ENCODE results near the gene OR5K3. TPM values are rescaled to one million over a fixed set of nuclear protein-coding genes. Genes with fewer than 3 reads are reported as not detected.

The OR5K3 gene
- total and polyA plus RNA-seq, 2 of the 4 experiments (the other 2 are of a cell fraction) = not detected

DNA sequence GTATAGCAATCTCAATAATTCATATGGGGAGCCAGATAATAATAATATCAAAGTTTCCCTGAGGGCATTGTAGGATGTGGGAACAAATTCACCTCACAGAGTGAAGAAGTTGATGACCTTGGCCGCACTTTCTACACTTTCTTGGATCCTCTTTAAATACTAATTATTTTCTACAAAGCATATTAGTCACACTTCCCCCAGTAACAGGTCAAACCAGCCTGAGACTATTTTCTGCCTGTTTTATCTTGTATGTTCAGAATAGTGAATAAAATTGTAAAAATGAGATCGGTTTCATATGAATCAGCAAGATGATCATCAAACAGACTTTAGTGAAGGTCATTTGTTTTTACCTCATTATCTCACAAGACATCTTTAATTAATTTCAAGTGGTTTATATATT, 2.3 kb upstream of the OR5K3 start:
- Histone ChIP-seq H3K4me1 (ENCODE audit: control insufficient read depth, insufficient read depth, low read length) (no peaks in the 10 kb centered on the region), H3K18ac (ENCODE audit: low read depth, low read length) (no peak overlapping the region), H3K14ac (replicated peaks; ENCODE audit: low read depth, low read length) (no peak overlapping the region), H4K91ac (ENCODE audit: insufficient read depth, low read depth, low read length) (no peak overlapping the region), H3K9me3 (ENCODE audit: control insufficient read depth, insufficient read depth, low read length) (no peaks in the 10 kb centered on the region), H3K9ac (ENCODE audit: low read depth, low read length) (no peak overlapping the region), H4K8ac (ENCODE audit: low read depth in 2 of 2, low read length in 2 of 2) (no peak overlapping the region), H3K27ac (ENCODE audit: insufficient read depth, low read length) (no peak overlapping the region), H2AK9ac (replicated peaks; ENCODE audit: low read depth, low read length, poor library complexity) (no peak overlapping the region), H3K56ac (ENCODE audit: extremely low read depth, insufficient read depth, low read length) (no peak overlapping the region), H4K20me1 (ENCODE audit: insufficient read depth, low read length) (no peaks in the 10 kb centered on the region), H2BK15ac (ENCODE audit: low read depth, low read length) (no peak overlapping the region), H3K36me3 (ENCODE audit: control insufficient read depth, insufficient read depth, low read length) (no peaks in the 10 kb centered on the region), H3K4ac (ENCODE audit: low read depth, low read length) (no peak overlapping the region), H3K9me1 (ENCODE audit: insufficient read depth, low read length) (no peaks in the 10 kb centered on the region), H3K4me2 (ENCODE audit: low read depth, low read length) (no peak overlapping the region), H4K5ac (ENCODE audit: low read depth, low read length) (no peak overlapping the region), H2AFZ (replicated peaks; ENCODE audit: low read length, poor library complexity) (no peak overlapping the region), H2BK120ac (ENCODE audit: low read depth, low read length) (no peak overlapping the region), H3K79me1 (ENCODE audit: low read depth in 1 of 2, low read length in 2 of 2) (no peaks in the 10 kb centered on the region), H3K27me3 (ENCODE audit: control insufficient read depth, insufficient read depth, low read length) (no peaks in the 10 kb centered on the region; the same call in 1 of the 2 replicates), H2BK5ac (ENCODE audit: low read depth, low read length, poor library complexity, severe bottlenecking) (no peak overlapping the region), H3K23ac (ENCODE audit: low read depth, low read length) (no peak overlapping the region), H2BK20ac (ENCODE audit: low read depth, low read length) (no peak overlapping the region), H2AK5ac (ENCODE audit: low read depth, low read length) (no peak overlapping the region), H3K4me3 (ENCODE audit: insufficient read depth, low read depth, low read length) (no peak overlapping the region)
- no CpG with 5 or more reads among the region's 2 CpGs for WGBS, 2 experiments (ENCODE audit: extremely low coverage in 2 of 2, insufficient read length in 1 of 2)
- dilution Hi-C loops (cut with HindIII; ENCODE audit: low sequenced_read_pairs, unreplicated experiment) (no loop called here), intact Hi-C loops (cut with micrococcal nuclease) (no loop called here), in situ Hi-C loops (cut with MboI; ENCODE audit: low sequenced_read_pairs) (no loop called here)
- no TSS peak for BruUV-seq (replicated peaks)
- TF ChIP-seq MAZ (IDR thresholded peaks at IDR 0.05; ENCODE audit: borderline replicate concordance, low read depth, low read length) (no peak), MAFK (IDR thresholded peaks at IDR 0.05; ENCODE audit: low read depth, low read length) (no peak), MXI1 (IDR thresholded peaks at IDR 0.05; ENCODE audit: borderline replicate concordance, low read depth, low read length) (no peak), POLR2A (IDR thresholded peaks at IDR 0.05; ENCODE audit: low read depth, low read length) (no peak), BHLHE40 (IDR thresholded peaks at IDR 0.05; ENCODE audit: low read depth, low read length) (no peak), FOS (IDR thresholded peaks at IDR 0.05; ENCODE audit: low read depth, low read length) (no peak), RCOR1 (IDR thresholded peaks at IDR 0.05; ENCODE audit: insufficient replicate concordance, low read length) (no peak), SMC3 (IDR thresholded peaks at IDR 0.05; ENCODE audit: low read depth, low read length) (no peak), CEBPB (IDR thresholded peaks at IDR 0.05; ENCODE audit: low read depth, low read length) (no peak), RFX5 (IDR thresholded peaks at IDR 0.05; ENCODE audit: low read depth, low read length) (no peak), RAD21 (IDR thresholded peaks at IDR 0.05; ENCODE audit: low read length) (no peak), CHD1 (IDR thresholded peaks at IDR 0.05; ENCODE audit: low read depth, low read length) (no peak), NFE2L2 (IDR thresholded peaks at IDR 0.05; ENCODE audit: low read depth, low read length) (no peak)
- TF ChIP-seq, protein P1, sequence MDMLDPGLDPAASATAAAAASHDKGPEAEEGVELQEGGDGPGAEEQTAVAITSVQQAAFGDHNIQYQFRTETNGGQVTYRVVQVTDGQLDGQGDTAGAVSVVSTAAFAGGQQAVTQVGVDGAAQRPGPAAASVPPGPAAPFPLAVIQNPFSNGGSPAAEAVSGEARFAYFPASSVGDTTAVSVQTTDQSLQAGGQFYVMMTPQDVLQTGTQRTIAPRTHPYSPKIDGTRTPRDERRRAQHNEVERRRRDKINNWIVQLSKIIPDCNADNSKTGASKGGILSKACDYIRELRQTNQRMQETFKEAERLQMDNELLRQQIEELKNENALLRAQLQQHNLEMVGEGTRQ (IDR thresholded peaks at IDR 0.05; ENCODE audit: low read depth, low read length) = no peak
- TF ChIP-seq, protein P2, sequence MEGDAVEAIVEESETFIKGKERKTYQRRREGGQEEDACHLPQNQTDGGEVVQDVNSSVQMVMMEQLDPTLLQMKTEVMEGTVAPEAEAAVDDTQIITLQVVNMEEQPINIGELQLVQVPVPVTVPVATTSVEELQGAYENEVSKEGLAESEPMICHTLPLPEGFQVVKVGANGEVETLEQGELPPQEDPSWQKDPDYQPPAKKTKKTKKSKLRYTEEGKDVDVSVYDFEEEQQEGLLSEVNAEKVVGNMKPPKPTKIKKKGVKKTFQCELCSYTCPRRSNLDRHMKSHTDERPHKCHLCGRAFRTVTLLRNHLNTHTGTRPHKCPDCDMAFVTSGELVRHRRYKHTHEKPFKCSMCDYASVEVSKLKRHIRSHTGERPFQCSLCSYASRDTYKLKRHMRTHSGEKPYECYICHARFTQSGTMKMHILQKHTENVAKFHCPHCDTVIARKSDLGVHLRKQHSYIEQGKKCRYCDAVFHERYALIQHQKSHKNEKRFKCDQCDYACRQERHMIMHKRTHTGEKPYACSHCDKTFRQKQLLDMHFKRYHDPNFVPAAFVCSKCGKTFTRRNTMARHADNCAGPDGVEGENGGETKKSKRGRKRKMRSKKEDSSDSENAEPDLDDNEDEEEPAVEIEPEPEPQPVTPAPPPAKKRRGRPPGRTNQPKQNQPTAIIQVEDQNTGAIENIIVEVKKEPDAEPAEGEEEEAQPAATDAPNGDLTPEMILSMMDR (conservative IDR thresholded peaks at IDR 0.05; ENCODE audit: low read depth, low read length) = no peak
- TF ChIP-seq, protein P3, sequence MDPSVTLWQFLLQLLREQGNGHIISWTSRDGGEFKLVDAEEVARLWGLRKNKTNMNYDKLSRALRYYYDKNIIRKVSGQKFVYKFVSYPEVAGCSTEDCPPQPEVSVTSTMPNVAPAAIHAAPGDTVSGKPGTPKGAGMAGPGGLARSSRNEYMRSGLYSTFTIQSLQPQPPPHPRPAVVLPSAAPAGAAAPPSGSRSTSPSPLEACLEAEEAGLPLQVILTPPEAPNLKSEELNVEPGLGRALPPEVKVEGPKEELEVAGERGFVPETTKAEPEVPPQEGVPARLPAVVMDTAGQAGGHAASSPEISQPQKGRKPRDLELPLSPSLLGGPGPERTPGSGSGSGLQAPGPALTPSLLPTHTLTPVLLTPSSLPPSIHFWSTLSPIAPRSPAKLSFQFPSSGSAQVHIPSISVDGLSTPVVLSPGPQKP (IDR thresholded peaks at IDR 0.05; ENCODE audit: borderline replicate concordance, low read depth, low read length) = no peak
- ATAC-seq (ENCODE audit: low read depth) = no peak
- ChIA-PET CTCF (no interaction called here), POLR2A (ENCODE audit: unreplicated experiment) (no interaction called here)
- DNase-seq = no peak
